Vagina (tissue), 2 donors: ENCODE measurements around the gene TBC1D23.

ENCODE experiments used
- POLR2A ChIP-seq, 2 donors: fragments of 450-650 bp; IDR thresholded peaks; one replicate each; pipeline ENCODE4 v1.6.1; 2017; ENCODE audit warnings: antibody characterized with exemption in 2 of 2, mild to moderate bottlenecking in 2 of 2, moderate library complexity in 2 of 2
- POLR2AphosphoS5 ChIP-seq, 2 donors: sonication (generic); formaldehyde crosslinking; IDR thresholded peaks; one replicate each; pipeline ENCODE4 v1.9.0; 2017; ENCODE audit warnings: antibody characterized with exemption in 2 of 2, mild to moderate bottlenecking in 2 of 2, low read depth in 1 of 2; ENCODE audit not compliant: insufficient read depth in 1 of 2

GRCh38 chr3:100324044-100324443, 63.3 kb downstream of the TBC1D23 start:
- TF ChIP-seq POLR2A (IDR thresholded peaks at IDR 0.05): no peak
- TF ChIP-seq POLR2AphosphoS5 (IDR thresholded peaks at IDR 0.05; ENCODE audit: insufficient read depth in 1 of 2, low read depth in 1 of 2): no peak
